ENCODE data around the gene SORBS1. TPM values are rescaled to one million over a fixed set of nuclear protein-coding genes. Genes with fewer than 3 reads are reported as not detected.
A peak's percentile ranks its signal among the peaks of the same experiment; 100 is the strongest.

Gene SORBS1
- total and polyA plus RNA-seq, 2 of the 13 experiments (the other 11 are each of a cell fraction or from before 2014, with no cell fraction given): 16.8 to 39.8 TPM

- TF ChIP-seq, protein P1, sequence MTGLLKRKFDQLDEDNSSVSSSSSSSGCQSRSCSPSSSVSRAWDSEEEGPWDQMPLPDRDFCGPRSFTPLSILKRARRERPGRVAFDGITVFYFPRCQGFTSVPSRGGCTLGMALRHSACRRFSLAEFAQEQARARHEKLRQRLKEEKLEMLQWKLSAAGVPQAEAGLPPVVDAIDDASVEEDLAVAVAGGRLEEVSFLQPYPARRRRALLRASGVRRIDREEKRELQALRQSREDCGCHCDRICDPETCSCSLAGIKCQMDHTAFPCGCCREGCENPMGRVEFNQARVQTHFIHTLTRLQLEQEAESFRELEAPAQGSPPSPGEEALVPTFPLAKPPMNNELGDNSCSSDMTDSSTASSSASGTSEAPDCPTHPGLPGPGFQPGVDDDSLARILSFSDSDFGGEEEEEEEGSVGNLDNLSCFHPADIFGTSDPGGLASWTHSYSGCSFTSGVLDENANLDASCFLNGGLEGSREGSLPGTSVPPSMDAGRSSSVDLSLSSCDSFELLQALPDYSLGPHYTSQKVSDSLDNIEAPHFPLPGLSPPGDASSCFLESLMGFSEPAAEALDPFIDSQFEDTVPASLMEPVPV (CRISPR knock-in tag; IDR thresholded peaks at IDR 0.05): no peak
- TF ChIP-seq SRSF4 (IDR thresholded peaks at IDR 0.05; ENCODE audit: low read depth, low read length, poor library complexity, severe bottlenecking): no peak
- TF ChIP-seq THAP7 (CRISPR knock-in tag; IDR thresholded peaks at IDR 0.05): no peak
- TF ChIP-seq KDM6A (CRISPR knock-in tag; IDR thresholded peaks at IDR 0.05; ENCODE audit: low read depth): no peak
- TF ChIP-seq ONECUT2 (CRISPR knock-in tag; IDR thresholded peaks at IDR 0.05): no peak
- no peak for TF ChIP-seq ZNF850 (CRISPR knock-in tag; conservative IDR thresholded peaks at IDR 0.05)
- TF ChIP-seq, protein P2, sequence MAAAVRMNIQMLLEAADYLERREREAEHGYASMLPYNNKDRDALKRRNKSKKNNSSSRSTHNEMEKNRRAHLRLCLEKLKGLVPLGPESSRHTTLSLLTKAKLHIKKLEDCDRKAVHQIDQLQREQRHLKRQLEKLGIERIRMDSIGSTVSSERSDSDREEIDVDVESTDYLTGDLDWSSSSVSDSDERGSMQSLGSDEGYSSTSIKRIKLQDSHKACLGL (CRISPR knock-in tag; IDR thresholded peaks at IDR 0.05): no peak
- TF ChIP-seq ZNF644 (CRISPR knock-in tag; IDR thresholded peaks at IDR 0.05; ENCODE audit: low read depth): 0 out of 2 replicates have a peak, but pooled peaks have one; percentile 43
- no peak for TF ChIP-seq ZFY (CRISPR knock-in tag; IDR thresholded peaks at IDR 0.05)
- TF ChIP-seq, protein P3, sequence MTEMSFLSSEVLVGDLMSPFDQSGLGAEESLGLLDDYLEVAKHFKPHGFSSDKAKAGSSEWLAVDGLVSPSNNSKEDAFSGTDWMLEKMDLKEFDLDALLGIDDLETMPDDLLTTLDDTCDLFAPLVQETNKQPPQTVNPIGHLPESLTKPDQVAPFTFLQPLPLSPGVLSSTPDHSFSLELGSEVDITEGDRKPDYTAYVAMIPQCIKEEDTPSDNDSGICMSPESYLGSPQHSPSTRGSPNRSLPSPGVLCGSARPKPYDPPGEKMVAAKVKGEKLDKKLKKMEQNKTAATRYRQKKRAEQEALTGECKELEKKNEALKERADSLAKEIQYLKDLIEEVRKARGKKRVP (CRISPR knock-in tag; IDR thresholded peaks at IDR 0.05): no peak
- 0 out of 2 replicates have a peak, but pooled peaks have one; percentile 17 for TF ChIP-seq HMG20B (CRISPR knock-in tag; conservative IDR thresholded peaks at IDR 0.05)
- TF ChIP-seq NR1H2 (CRISPR knock-in tag; IDR thresholded peaks at IDR 0.05; ENCODE audit: borderline replicate concordance, low read depth): no peak
- no peak for TF ChIP-seq E2F1 (CRISPR knock-in tag; IDR thresholded peaks at IDR 0.05)
- no peak for TF ChIP-seq SRSF9 (IDR thresholded peaks at IDR 0.05; ENCODE audit: borderline replicate concordance, insufficient read depth, low read depth, low read length, poor library complexity, severe bottlenecking)
- TF ChIP-seq ARID2 (CRISPR knock-in tag; IDR thresholded peaks at IDR 0.05; ENCODE audit: borderline replicate concordance): peak; percentile 28; the same call in 1 of the 2 replicates
- TF ChIP-seq HMG20A (CRISPR knock-in tag; IDR thresholded peaks at IDR 0.05; ENCODE audit: borderline replicate concordance): peak; percentile 13; the same call in 1 of the 2 replicates
- no peak for TF ChIP-seq PRDM4 (CRISPR knock-in tag; IDR thresholded peaks at IDR 0.05; ENCODE audit: borderline replicate concordance)
- TF ChIP-seq ZBTB39 (CRISPR knock-in tag; IDR thresholded peaks at IDR 0.05): no peak
- TF ChIP-seq FOXJ3 (CRISPR knock-in tag; IDR thresholded peaks at IDR 0.05; ENCODE audit: borderline replicate concordance): peak; percentile 33; the same call in 1 of the 2 replicates
These were observed 48.1 kb downstream of the SORBS1 start (continued) for GRCh38 chr10:95513008-95513589.
